CD4-positive, alpha-beta T cell treated with Interleukin-4 for 4 hours (primary cell): ENCODE data around the gene TMEM132A.
"Not testable (repeated sequence)": the region's sequence is repeated elsewhere in the genome, so short reads cannot be mapped to it uniquely, and the experiment has no call there.

ENCODE experiments used
- DNase-seq: peaks from one replicate; pipeline ENCODE4 v3.0.0-alpha.2; 2020

Gene TMEM132A

GRCh38 chr11:60905551-60906113 is 18.6 kb upstream of the TMEM132A start:
- peak; percentile 37 for DNase-seq

DNA sequence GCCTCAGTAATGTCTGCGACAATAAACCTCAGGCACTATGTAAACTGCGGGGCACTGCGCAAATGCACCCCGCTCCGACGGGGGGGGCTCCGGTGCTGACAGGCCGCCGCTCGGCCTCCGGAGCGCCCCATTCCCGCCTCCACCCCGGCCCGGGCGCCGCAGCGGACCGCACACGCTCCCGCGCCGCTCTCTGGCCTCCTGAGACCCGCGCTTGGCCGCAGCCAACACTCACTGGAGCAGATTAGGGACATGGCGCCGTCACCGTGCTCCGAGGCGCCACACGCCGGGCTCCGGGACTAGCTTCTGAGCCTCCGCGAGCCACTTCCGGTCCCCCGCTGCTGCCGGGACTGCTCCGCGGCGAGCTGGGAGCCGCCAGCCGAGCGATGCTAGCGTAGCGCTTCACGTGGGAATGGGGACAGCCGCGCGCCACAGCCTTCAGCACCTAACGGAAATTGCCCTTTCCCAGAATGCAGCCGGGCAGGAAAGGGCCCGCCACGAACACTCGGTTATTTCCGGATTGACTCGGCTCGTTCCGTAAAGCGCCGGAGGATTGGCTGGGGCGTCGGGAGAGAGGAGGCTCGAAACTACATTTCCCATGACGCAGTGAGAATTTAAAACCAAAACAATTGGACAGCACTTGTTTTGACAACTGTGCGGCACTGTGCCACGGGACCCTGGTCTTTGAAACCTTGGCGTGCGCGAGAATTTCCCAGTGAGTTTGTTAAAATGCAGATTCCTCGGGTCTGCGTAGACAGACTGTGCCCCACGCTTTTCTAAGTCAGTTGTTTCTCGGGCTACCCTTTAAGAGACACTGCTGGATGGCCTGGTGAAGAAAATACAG is 17.9 kb upstream of the TMEM132A start, which contains the start of gene PRPF19:
TSS of gene PRPF19 (minus strand) at position 454 of the 841 bp plus-strand sequence. CDS start at position 251, 203 bp downstream.
- peak; percentile 98 for DNase-seq

- DNase-seq, result no peak
These were observed 15.5 kb upstream of the TMEM132A start for GRCh38 chr11:60908803-60909202.

- DNase-seq, result not testable (repeated sequence)
These were observed 14.5 kb upstream of the TMEM132A start for GRCh38 chr11:60909680-60910280.

- DNase-seq, result no peak
These were observed 14.0 kb upstream of the TMEM132A start for GRCh38 chr11:60910281-60910687.

GRCh38 chr11:60910711-60911380 is 13.4 kb upstream of the TMEM132A start:
- DNase-seq, result no peak

DNA sequence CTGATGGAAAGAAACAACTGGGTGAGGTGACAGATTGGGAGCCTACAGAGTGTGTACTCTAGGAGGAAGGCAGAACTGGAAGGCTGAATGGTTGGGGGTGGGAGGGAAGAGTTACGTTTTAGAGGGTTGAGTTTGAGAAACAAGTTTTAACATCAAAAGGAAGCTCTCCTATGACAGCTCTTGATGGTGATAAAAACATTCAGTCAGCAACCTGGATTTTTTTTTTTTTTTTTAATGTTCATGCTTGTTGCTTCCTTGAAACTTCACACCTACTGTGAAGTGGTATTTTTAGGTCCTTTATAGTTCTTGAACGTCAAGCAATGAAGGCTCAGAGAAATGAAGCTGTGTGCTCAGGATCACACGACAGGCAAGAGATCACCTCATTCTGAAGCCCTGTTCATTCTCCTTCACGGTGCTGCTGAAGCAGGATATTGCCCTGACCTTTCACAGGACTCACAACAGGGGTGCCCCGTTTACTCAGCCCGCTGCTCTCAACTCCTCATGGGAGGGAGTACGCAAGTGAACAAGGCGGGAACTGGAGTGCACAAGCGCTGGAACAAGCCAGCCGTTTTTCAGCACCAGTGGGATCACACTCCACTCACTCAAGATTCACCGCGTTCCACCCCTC is 11.9 kb upstream of the TMEM132A start:
- peak; percentile 49 for DNase-seq

GRCh38 chr11:60912851-60913528 is 11.3 kb upstream of the TMEM132A start:
- no peak for DNase-seq

GRCh38 chr11:60913793-60914632 is 10.2 kb upstream of the TMEM132A start, which contains the start of gene TMEM109:
TMEM109 (plus strand) TSS chr11:60914158; CDS start chr11:60919694, 5,536 bp downstream.
- DNase-seq, result peak; percentile 88

DNA sequence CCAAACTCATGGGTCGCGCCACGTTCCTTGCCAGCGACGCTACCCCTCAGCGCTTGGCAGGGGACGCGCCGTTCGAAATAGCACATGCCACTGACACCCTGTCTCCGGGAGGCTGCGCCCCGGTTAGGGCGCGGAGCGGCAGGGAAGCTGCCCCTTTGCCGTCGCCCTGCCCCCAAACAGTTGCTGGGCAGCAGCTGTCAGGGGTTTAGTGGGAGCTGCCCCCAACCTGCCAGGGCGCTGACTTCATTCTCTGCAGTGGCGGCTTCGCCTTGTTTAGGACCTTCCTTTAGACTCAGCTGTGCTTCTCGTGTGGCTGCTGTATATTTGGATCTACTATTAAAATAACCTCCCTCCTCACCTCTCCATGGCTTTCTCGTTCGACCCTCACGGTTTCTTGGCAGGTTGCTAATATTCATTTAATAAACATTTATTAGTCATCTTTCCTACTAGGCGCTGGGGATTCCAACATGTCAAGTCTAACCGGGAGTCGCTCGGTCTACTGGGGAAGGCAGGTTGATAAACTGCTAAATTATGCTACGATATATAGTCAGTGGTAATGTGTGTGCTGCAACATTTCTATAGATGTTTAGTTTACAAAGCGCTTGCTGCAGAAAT is 9.5 kb upstream of the TMEM132A start:
- no peak for DNase-seq

DNA sequence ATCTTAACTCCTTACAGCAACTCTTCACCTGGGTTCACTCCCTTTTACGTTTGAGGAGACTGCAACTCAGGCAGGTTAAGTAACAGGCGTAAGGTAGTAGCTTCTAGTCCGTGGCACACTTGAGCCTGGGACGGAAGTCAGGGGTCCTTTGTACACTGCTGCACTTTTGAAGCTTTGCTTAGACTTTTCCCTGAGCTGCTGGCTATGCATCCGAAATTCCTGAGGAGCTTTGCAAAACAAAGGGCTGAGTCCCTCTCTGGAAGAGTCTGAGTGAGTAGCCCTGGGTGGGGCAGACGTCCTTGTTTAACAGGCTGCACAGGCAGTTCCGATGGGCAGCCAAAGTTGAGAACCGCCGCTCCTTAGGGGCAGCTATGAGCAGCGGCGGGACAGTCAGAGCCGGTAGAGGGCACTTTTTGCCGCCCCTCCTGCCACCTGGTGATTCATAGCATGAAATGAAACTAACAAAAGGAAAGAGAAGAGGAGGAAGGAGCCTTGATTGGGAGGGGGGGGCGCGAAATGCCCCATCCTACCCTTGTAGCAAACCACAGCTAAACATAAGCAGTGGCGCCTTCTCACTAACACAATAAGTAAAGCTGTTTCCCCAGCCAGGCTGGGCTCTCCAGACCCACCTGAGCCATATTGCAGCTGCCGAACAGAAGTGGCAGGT is 8.9 kb upstream of the TMEM132A start:
- peak; percentile 83 for DNase-seq

- DNase-seq, result no peak
These were observed 7.5 kb upstream of the TMEM132A start for GRCh38 chr11:60916669-60917206.

DNA sequence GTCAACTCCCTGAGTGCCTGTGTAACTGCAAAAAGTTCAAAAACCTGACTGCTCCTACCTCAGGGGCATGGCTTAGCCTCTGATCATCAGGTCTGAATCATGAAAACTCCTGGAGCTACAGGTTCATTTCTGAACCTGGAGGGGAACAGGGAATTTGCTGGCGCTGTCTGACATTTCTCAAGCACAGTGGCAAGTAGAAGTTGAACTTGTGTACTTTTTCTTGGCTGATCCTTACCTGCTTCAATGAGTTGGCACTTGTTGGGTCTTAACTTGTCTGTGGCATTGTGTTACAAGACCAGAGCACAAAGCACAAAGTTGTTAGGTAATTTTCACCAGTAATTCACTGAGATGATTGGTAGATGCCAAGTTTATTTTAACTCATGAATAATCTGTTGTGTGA is 7.0 kb upstream of the TMEM132A start:
- DNase-seq, result no peak

DNA sequence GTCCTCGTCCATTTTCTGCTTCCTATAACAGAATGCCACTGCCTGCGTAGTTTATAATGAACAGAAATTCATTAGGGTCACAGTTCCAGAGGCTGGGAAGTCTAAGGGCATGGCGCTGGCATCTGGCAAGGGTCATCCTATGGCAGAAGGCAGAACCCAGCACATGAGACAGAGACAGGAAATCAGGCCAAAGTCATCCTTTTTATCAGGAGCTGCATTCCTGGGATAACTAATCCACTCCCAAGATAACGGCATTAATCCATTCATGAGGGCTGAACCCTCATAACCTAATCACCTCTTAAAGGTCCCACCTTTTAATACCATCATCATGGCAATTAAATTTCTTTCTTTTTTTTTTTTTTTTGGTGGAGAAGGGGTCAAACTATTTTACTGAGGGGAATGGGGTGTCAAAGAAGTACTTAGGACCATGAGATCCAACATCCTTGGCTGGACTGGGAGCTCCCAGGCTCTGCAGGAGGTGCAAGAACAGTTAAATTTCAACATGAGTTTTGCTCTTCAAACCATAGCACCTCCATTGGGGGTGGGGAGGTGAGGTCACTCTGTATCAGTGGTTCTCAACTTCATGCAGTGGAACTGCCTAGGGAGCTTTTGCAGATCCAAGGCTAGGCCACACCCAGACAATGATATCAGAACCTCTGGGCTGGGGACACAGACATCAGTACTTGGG is 5.9 kb upstream of the TMEM132A start:
- no peak for DNase-seq

GRCh38 chr11:60918939-60919265 is 5.4 kb upstream of the TMEM132A start:
- no peak for DNase-seq

DNA sequence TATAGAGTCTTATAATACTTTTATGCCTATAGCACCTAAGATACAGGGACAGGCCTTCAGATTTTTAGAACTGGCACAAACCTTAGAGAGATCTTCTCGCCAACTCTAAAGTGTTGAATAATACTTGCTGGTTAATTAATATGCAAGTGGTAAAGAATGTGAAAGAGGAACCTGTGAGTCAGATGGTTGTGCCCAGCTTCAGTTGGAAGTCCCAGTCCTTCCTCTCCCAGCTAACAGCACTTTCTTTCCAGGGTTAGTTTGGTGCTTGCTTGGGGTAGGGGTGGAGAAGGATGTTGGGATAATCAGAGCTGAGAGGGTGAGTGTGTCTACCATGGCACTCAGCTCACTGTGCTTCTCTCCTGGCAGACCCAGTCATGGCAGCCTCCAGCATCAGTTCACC is 4.9 kb upstream of the TMEM132A start:
- DNase-seq, result no peak

- DNase-seq, result no peak
These were observed 4.3 kb upstream of the TMEM132A start for GRCh38 chr11:60919956-60920355.

DNA sequence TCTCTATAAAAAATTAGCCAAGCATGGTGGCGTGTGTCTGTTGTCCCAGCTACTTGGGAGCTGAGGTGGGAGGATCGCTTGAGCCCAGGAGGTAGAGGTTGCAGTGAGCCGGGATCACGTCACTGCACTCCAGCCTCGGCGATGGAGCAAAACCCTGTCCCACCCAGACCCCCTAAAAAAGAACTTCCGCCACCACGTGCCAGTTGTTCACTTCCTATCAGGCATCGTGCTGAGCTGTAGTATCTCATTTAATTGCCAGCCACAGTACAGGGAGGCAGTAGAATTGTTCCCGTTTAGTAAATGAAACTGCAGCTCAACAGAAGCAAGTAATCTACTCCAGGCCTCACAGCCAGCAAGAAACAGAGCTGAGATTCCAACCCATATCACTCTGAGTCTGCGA is 3.0 kb upstream of the TMEM132A start:
- DNase-seq, result no peak

- no peak for DNase-seq
These were observed 2.4 kb upstream of the TMEM132A start for GRCh38 chr11:60921777-60922335.
